ENCODE data around the gene TMEM26.

Gene TMEM26

GRCh38 chr10:61471491-61471890 lies 18.3 kb upstream of the TMEM26 start:
- H3K27me3 Mint-ChIP-seq (ENCODE audit: low read depth): no peaks in the 10 kb centered on the region

GRCh38 chr10:61470740-61471139 lies 17.6 kb upstream of the TMEM26 start:
- no peaks in the 10 kb centered on the region for H3K36me3 Mint-ChIP-seq (ENCODE audit: low read depth)
- H3K27ac Mint-ChIP-seq: no peak overlapping the region
- H3K27me3 Mint-ChIP-seq (ENCODE audit: low read depth): no peaks in the 10 kb centered on the region
- H3K4me1 Mint-ChIP-seq (ENCODE audit: low read depth): no peaks in the 10 kb centered on the region
- no peak overlapping the region for H3K4me3 Mint-ChIP-seq
- no peaks in the 10 kb centered on the region for H3K9me3 Mint-ChIP-seq
- DNase-seq (ENCODE audit: low spot score): no peak

More at GRCh38 chr10:61471491-61471890, 18.3 kb upstream of the TMEM26 start:
- no peaks in the 10 kb centered on the region for H3K9me3 Mint-ChIP-seq
- H3K4me3 Mint-ChIP-seq: no peak overlapping the region
- H3K27ac Mint-ChIP-seq: no peak overlapping the region
- DNase-seq (ENCODE audit: low spot score): no peak
- no peaks in the 10 kb centered on the region for H3K36me3 Mint-ChIP-seq (ENCODE audit: low read depth)
- H3K4me1 Mint-ChIP-seq (ENCODE audit: low read depth): no peaks in the 10 kb centered on the region

GRCh38 chr10:61465901-61466632 lies 12.9 kb upstream of the TMEM26 start:
- no peak for DNase-seq (ENCODE audit: low spot score)
- no peaks in the 10 kb centered on the region for H3K9me3 Mint-ChIP-seq
- H3K4me1 Mint-ChIP-seq (ENCODE audit: low read depth): no peaks in the 10 kb centered on the region
- H3K4me3 Mint-ChIP-seq: no peak overlapping the region
- no peaks in the 10 kb centered on the region for H3K27me3 Mint-ChIP-seq (ENCODE audit: low read depth)
- H3K36me3 Mint-ChIP-seq (ENCODE audit: low read depth): no peaks in the 10 kb centered on the region
- no peak overlapping the region for H3K27ac Mint-ChIP-seq

GRCh38 chr10:61465171-61465496 lies 12.0 kb upstream of the TMEM26 start:
- H3K9me3 Mint-ChIP-seq: no peaks in the 10 kb centered on the region
- no peaks in the 10 kb centered on the region for H3K36me3 Mint-ChIP-seq (ENCODE audit: low read depth)
- H3K27ac Mint-ChIP-seq: no peak overlapping the region
- no peak for DNase-seq (ENCODE audit: low spot score)
- H3K4me1 Mint-ChIP-seq (ENCODE audit: low read depth): no peaks in the 10 kb centered on the region
- H3K27me3 Mint-ChIP-seq (ENCODE audit: low read depth): no peaks in the 10 kb centered on the region
- no peak overlapping the region for H3K4me3 Mint-ChIP-seq

GRCh38 chr10:61464461-61465170 lies 11.4 kb upstream of the TMEM26 start:
- H3K4me1 Mint-ChIP-seq (ENCODE audit: low read depth): no peaks in the 10 kb centered on the region
- H3K9me3 Mint-ChIP-seq: no peaks in the 10 kb centered on the region
- peaks cover 2% of the 10 kb centered on the region for H3K27me3 Mint-ChIP-seq (ENCODE audit: low read depth)
- DNase-seq (ENCODE audit: low spot score): no peak
- no peak overlapping the region for H3K4me3 Mint-ChIP-seq
- H3K27ac Mint-ChIP-seq: no peak overlapping the region
- no peaks in the 10 kb centered on the region for H3K36me3 Mint-ChIP-seq (ENCODE audit: low read depth)

GRCh38 chr10:61463035-61463909 lies 10.1 kb upstream of the TMEM26 start:
- DNase-seq (ENCODE audit: low spot score): no peak
- Mint-ChIP-seq H3K4me1 (ENCODE audit: low read depth) (no peaks in the 10 kb centered on the region), H3K4me3 (no peak overlapping the region), H3K9me3 (no peaks in the 10 kb centered on the region), H3K27ac (no peak overlapping the region), H3K36me3 (ENCODE audit: low read depth) (no peaks in the 10 kb centered on the region), H3K27me3 (ENCODE audit: low read depth) (peaks cover 2% of the 10 kb centered on the region)

GRCh38 chr10:61460835-61461234 lies 7.7 kb upstream of the TMEM26 start:
- H3K4me3 Mint-ChIP-seq: no peak overlapping the region
- no peaks in the 10 kb centered on the region for H3K36me3 Mint-ChIP-seq (ENCODE audit: low read depth)
- H3K27me3 Mint-ChIP-seq (ENCODE audit: low read depth): peaks cover 2% of the 10 kb centered on the region

GRCh38 chr10:61458031-61458430 lies 4.8 kb upstream of the TMEM26 start:
- H3K4me1 Mint-ChIP-seq (ENCODE audit: low read depth): no peaks in the 10 kb centered on the region
- no peak for DNase-seq (ENCODE audit: low spot score)
- H3K4me3 Mint-ChIP-seq: no peak overlapping the region
- peaks cover 21% of the 10 kb centered on the region for H3K27me3 Mint-ChIP-seq (ENCODE audit: low read depth)
- H3K36me3 Mint-ChIP-seq (ENCODE audit: low read depth): no peaks in the 10 kb centered on the region
- no peaks in the 10 kb centered on the region for H3K9me3 Mint-ChIP-seq
- H3K27ac Mint-ChIP-seq: no peak overlapping the region

More at GRCh38 chr10:61460835-61461234, 7.7 kb upstream of the TMEM26 start:
- Mint-ChIP-seq H3K27ac (no peak overlapping the region), H3K9me3 (no peaks in the 10 kb centered on the region), H3K4me1 (ENCODE audit: low read depth) (no peaks in the 10 kb centered on the region)
- no peak for DNase-seq (ENCODE audit: low spot score)

- H3K36me3 Mint-ChIP-seq (ENCODE audit: low read depth): no peaks in the 10 kb centered on the region
- peaks cover 38% of the 10 kb centered on the region for H3K27me3 Mint-ChIP-seq (ENCODE audit: low read depth)
- DNase-seq (ENCODE audit: low spot score): no peak
- no peaks in the 10 kb centered on the region for H3K9me3 Mint-ChIP-seq
- H3K4me3 Mint-ChIP-seq: no peak overlapping the region
- no peak overlapping the region for H3K27ac Mint-ChIP-seq
- H3K4me1 Mint-ChIP-seq (ENCODE audit: low read depth): peaks cover 6% of the 10 kb centered on the region
Observed at GRCh38 chr10:61456095-61456789, 3.1 kb upstream of the TMEM26 start.

GRCh38 chr10:61455656-61456055 lies 2.5 kb upstream of the TMEM26 start:
- no peaks in the 10 kb centered on the region for H3K36me3 Mint-ChIP-seq (ENCODE audit: low read depth)
- no peak for DNase-seq (ENCODE audit: low spot score)
- H3K4me3 Mint-ChIP-seq: no peak overlapping the region
- H3K27ac Mint-ChIP-seq: no peak overlapping the region
- H3K4me1 Mint-ChIP-seq (ENCODE audit: low read depth): peaks cover 6% of the 10 kb centered on the region
- H3K27me3 Mint-ChIP-seq (ENCODE audit: low read depth): peaks cover 43% of the 10 kb centered on the region
- H3K9me3 Mint-ChIP-seq: no peaks in the 10 kb centered on the region

- H3K4me1 Mint-ChIP-seq (ENCODE audit: low read depth): peaks cover 6% of the 10 kb centered on the region
- no peak for DNase-seq (ENCODE audit: low spot score)
- no peak overlapping the region for H3K27ac Mint-ChIP-seq
- no peak overlapping the region for H3K4me3 Mint-ChIP-seq
- H3K36me3 Mint-ChIP-seq (ENCODE audit: low read depth): no peaks in the 10 kb centered on the region
- H3K27me3 Mint-ChIP-seq (ENCODE audit: low read depth): peaks cover 46% of the 10 kb centered on the region
- H3K9me3 Mint-ChIP-seq: no peaks in the 10 kb centered on the region
Observed at GRCh38 chr10:61454541-61454940, 1.4 kb upstream of the TMEM26 start.

- Mint-ChIP-seq H3K27me3 (ENCODE audit: low read depth) (peaks cover 53% of the 10 kb centered on the region), H3K4me3 (peak overlapping the region; percentile 39), H3K9me3 (no peaks in the 10 kb centered on the region)
Observed at GRCh38 chr10:61452151-61452651, 980 bp downstream of the TMEM26 start.

GRCh38 chr10:61451357-61451756 lies 1.8 kb downstream of the TMEM26 start:
- DNase-seq (ENCODE audit: low spot score): no peak
- Mint-ChIP-seq H3K9me3 (no peaks in the 10 kb centered on the region), H3K27me3 (ENCODE audit: low read depth) (peaks cover 56% of the 10 kb centered on the region), H3K27ac (no peak overlapping the region), H3K4me1 (ENCODE audit: low read depth) (peaks cover 6% of the 10 kb centered on the region), H3K36me3 (ENCODE audit: low read depth) (no peaks in the 10 kb centered on the region), H3K4me3 (no peak overlapping the region)

More at GRCh38 chr10:61452151-61452651, 980 bp downstream of the TMEM26 start:
- Mint-ChIP-seq H3K36me3 (ENCODE audit: low read depth) (no peaks in the 10 kb centered on the region), H3K27ac (no peak overlapping the region), H3K4me1 (ENCODE audit: low read depth) (peaks cover 6% of the 10 kb centered on the region)
- no peak for DNase-seq (ENCODE audit: low spot score)
